Ascending aorta (tissue), 2 donors: ENCODE measurements around the gene ARSB. TPM values are rescaled to one million over a fixed set of nuclear protein-coding genes. Genes with fewer than 3 reads are reported as not detected.
"Not testable (repeated sequence)": the region's sequence is repeated elsewhere in the genome, so short reads cannot be mapped to it uniquely, and the experiment has no call there.

Experiments used
- DNase-seq, 2 donors: peaks; one replicate each; pipeline ENCODE4 v3.0.0-alpha.2; 2019; ENCODE audit warnings: low spot score in 2 of 2
- H3K27ac ChIP-seq, 2 donors: fragments of 200-600 bp; sonication (generic); one replicate each; pipeline ENCODE4 v1.5.1; 2016 to 2017; ENCODE audit warnings: mild to moderate bottlenecking in 1 of 2
- H3K27me3 ChIP-seq: fragments of 200-600 bp; sonication (generic); one replicate; pipeline ENCODE4 v1.5.1; 2017
- H3K36me3 ChIP-seq, 2 donors: fragments of 200-600 bp; sonication (generic); one replicate each; pipeline ENCODE4 v1.5.1; 2016
- H3K4me1 ChIP-seq, 2 donors: fragments of 200-600 bp; sonication (generic); one replicate each; pipeline ENCODE4 v1.5.1; 2016 to 2017; ENCODE audit warnings: mild to moderate bottlenecking in 1 of 2
- H3K4me3 ChIP-seq, 2 donors: fragments of 200-600 bp; sonication (generic); one replicate each; pipeline ENCODE4 v1.5.1; 2016 to 2017; ENCODE audit warnings: mild to moderate bottlenecking in 1 of 2
- H3K9me3 ChIP-seq, 2 donors: fragments of 200-600 bp; sonication (generic); one replicate each; pipeline ENCODE4 v1.5.1; 2016
- intact Hi-C: fragments of 100-400 bp; cut with DNase I; formaldehyde crosslinking; loops from one replicate; pipeline ENCODE4 v1.15.1; 2023
- total RNA-seq: library from RNA; depleted of rRNA; stranded (reverse); fragments of >200 nt; gene quantifications from one replicate; pipeline ENCODE4 v1.1.0, GENCODE V29; 2016
- TF ChIP-seq, protein P1 (sequence below), 3 experiments: fragments of 200-600 bp in 2 of 3; fragments of 450-650 bp in 1 of 3; sonication (generic) in 2 of 3; IDR thresholded peaks; one replicate each; pipeline ENCODE4 v1.5.1; 2016 to 2019; ENCODE audit warnings: antibody characterized with exemption in 3 of 3, mild to moderate bottlenecking in 1 of 3, moderate library complexity in 1 of 3

The ARSB gene
- total RNA-seq, 1 donor from 2014 or later: 18.6 TPM

DNA sequence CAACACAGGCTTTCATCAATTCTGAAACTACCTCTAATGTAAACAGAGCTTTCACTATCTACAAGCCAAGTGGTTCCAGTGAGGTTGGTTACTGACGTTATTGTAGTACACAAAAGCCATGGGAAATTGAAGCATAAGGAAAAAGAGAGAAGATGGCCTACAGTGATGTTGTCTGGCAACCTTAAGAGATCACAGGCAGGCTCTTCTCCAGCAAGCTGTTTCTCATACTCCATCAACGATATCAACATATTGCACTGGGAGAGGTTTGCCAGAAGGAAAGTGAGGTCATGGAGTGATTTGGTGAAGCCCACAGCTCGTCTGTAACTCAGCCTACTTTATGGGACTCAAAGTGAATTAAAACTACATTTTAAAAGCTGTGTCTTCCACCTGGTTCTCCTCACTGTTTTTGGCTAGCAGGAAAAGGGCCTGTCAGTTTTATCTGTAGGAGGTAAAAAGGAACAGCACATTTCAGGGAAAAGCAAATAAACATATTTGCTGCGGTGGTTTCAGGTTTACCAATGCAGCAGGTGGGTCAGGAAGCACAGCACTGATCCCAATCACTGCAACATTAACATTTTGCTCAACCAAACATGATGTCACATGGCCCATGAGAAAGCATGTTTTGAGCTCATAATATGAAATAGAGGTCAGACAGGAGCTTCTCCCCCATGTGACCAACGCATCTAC lies 72.9 kb downstream of the ARSB start:
- H3K4me3 ChIP-seq: no peak overlapping the region
- no peaks in the 10 kb centered on the region for H3K36me3 ChIP-seq
- peaks cover 0 to 12% of the 10 kb centered on the region in 2 donors for H3K4me1 ChIP-seq
- no peaks in the 10 kb centered on the region for H3K9me3 ChIP-seq
- intact Hi-C loops: no loop called here
- no peak overlapping the region for H3K27ac ChIP-seq
- TF ChIP-seq, protein P1, sequence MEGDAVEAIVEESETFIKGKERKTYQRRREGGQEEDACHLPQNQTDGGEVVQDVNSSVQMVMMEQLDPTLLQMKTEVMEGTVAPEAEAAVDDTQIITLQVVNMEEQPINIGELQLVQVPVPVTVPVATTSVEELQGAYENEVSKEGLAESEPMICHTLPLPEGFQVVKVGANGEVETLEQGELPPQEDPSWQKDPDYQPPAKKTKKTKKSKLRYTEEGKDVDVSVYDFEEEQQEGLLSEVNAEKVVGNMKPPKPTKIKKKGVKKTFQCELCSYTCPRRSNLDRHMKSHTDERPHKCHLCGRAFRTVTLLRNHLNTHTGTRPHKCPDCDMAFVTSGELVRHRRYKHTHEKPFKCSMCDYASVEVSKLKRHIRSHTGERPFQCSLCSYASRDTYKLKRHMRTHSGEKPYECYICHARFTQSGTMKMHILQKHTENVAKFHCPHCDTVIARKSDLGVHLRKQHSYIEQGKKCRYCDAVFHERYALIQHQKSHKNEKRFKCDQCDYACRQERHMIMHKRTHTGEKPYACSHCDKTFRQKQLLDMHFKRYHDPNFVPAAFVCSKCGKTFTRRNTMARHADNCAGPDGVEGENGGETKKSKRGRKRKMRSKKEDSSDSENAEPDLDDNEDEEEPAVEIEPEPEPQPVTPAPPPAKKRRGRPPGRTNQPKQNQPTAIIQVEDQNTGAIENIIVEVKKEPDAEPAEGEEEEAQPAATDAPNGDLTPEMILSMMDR (IDR thresholded peaks at IDR 0.05): no peak
- DNase-seq: no peak
- H3K27me3 ChIP-seq: no peaks in the 10 kb centered on the region

DNA sequence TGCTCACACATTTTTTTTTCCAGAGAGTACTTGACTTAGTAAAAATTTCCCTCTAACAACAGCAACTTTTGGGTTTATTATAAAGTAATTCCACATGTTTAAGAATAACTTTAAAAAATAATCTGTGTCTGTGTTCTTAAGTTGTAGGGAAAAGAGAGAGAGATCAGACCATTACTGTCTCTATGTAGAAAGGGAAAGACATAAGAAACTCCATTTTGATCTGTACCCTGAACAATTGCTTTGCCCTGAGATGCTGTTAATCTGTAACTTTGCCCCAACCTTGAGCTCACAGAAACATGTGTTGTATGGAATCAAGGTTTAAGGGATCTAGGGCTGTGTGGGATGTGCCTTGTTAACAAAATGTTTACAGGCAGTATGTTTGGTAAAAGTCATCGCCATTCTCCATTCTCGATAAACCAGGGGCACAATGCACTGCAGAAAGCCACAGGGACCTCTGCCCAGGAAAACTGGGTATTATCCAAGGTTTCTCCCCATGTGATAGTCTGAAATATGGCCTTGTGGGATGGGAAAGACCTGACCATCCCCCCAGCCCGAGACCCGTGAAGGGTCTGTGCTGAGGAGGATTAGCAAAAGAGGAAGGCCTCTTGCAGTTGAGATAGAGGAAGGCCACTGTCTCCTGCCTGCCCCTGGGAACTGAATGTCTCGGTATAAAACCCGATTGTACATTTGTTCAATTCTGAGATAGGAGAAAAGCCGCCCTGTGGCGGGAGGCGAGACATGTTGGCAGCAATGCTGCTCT lies 75.7 kb downstream of the ARSB start:
- peaks cover 4 to 15% of the 10 kb centered on the region in 2 donors for H3K4me1 ChIP-seq
- not testable (repeated sequence) for H3K9me3 ChIP-seq, DNase-seq, H3K4me3 ChIP-seq, H3K36me3 ChIP-seq, H3K27me3 ChIP-seq
- intact Hi-C loops: loop anchor here (5.0 kb wide), 1 partner anchor 362 kb away; no protein-coding TSS in a partner anchor
- H3K27ac ChIP-seq: peak overlapping the region; percentile 67 to 87

DNA sequence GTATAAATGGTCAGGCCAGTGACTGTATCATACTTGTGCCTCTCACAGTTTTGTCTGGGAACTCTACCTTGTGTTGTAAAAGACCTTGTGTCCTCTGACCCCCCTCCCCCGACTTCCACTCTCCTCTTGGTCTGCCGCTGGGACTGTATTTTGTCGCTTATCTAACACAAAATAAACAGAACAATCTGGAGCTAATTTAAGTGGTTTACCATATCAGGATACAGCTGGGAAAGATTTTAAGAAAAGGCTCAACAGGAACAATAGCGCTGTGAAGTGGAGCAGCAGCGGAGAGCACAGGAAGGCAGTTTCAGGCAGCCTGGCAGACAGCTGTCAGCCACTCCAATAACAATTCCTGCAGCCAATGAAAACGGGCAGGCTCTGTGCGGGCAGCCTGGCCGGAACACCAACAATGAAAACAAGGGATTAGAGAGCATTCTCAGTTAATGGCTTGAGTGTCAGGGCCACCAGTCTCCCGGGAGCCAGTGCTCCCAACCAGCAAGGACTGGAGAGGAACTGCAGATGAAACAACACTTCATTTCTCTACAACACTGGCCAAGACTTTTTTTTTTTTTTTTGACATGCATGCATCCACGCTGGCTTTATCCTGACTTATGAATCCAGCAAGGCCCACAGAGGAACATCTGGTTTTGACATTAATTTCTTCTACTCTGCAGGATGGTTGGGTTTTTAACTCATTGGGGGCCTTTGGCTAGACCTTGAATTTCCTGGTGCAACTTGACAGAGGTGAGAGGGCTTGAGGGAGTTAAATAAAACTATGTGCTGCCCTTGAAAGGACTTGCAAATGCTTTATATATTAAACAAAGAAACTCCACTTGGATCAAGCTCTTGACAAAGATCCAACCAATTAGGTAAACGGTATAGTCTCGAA lies 76.7 kb downstream of the ARSB start:
- no peaks in the 10 kb centered on the region for H3K27me3 ChIP-seq
- H3K36me3 ChIP-seq: no peaks in the 10 kb centered on the region
- peaks cover 4 to 15% of the 10 kb centered on the region in 2 donors for H3K4me1 ChIP-seq
- H3K4me3 ChIP-seq: peak overlapping the region; percentile 25 to 32
- H3K27ac ChIP-seq: peak overlapping the region; percentile 67 to 87
- TF ChIP-seq, protein P1 (IDR thresholded peaks at IDR 0.05): no peak
- no peaks in the 10 kb centered on the region for H3K9me3 ChIP-seq
- DNase-seq: peak in 1 of 2 donors; percentile 67
- intact Hi-C loops: loop anchor here (5.0 kb wide), 1 partner anchor 361 kb away; no protein-coding TSS in a partner anchor

DNA sequence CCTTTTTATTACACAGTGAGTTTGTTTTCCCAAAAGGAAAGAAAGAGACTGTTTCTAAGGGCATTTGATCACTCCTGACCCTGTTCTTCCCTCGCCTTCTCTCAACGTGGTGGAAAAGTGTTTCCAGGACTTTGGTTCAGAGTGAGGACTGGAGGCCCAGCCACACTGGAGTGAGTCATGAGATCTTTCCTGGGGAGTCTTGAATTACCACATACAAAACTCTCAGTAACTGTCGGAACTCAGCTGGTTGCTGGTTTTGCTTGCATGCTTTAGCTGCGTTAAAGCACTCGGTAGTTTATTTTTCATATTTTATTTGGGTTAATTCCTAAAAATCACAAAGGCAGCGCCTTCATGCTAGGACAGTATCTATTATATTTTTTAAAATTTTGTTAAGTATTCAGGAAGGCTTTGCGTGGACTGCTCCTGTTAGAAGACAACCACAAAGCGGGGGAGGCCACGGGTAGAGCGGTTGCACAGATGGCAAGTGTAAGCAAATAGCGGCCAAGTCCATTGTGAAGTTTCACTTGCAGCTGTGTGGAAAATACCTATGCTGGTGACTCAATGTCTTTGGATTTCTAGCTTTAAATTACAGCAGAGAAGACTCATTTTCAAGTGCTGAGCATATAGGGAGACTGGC lies 77.7 kb downstream of the ARSB start:
- peak; percentile 16 to 73 for DNase-seq
- H3K36me3 ChIP-seq: no peaks in the 10 kb centered on the region
- peak overlapping the region; percentile 67 to 87 for H3K27ac ChIP-seq
- peaks cover 4 to 15% of the 10 kb centered on the region in 2 donors for H3K4me1 ChIP-seq
- H3K9me3 ChIP-seq: no peaks in the 10 kb centered on the region
- intact Hi-C loops: loop anchor here (5.0 kb wide), 1 partner anchor 360 kb away; no protein-coding TSS in a partner anchor
- no peaks in the 10 kb centered on the region for H3K27me3 ChIP-seq
- H3K4me3 ChIP-seq: peak overlapping the region; percentile 25 to 32
- TF ChIP-seq, protein P1 (IDR thresholded peaks at IDR 0.05): no peak

DNA sequence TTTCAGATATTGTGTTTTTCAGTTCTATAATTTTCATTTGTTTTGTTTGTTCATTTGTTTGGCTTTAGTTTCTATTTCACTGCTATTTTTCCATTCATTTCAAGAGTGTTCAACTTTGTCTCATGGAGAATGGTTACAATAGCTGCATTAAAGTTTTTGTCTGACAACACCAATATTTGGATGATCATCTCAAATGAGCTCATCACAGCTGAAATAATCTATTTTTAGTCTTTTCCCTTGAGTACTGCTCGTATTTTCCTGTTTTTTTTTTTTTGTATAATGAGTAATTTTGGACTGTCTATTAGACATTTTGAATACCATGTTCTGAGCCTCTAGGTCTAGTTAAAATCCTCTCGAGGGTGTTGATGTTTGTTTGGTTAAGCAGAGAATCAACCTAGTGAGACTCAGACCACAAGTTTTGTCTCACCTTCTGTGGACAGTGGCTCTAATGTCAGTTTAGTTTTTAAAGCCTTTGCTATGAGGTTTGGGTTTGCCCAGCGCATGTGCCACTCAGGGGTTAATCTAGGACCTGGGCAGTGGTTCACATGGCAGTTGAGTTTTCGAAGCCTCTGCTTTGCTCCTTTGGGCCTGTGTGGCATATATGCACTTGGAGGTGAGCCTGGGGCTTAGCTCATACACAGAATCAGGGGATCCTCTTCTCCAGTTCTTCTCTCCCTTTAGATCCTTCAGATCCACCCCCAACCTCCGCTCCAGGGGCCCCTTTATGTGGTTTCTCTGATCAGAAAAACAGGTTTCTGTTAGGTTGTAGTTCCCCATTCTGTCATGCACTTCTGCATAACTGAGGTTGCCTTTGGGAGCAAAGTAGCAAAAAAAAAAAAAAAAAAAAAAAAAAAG lies 79.8 kb downstream of the ARSB start:
- no peaks in the 10 kb centered on the region for H3K27me3 ChIP-seq
- peak overlapping the region in 1 of 2 donors; percentile 44 for H3K27ac ChIP-seq
- H3K4me1 ChIP-seq: peaks cover 4 to 15% of the 10 kb centered on the region in 2 donors
- H3K36me3 ChIP-seq: no peaks in the 10 kb centered on the region
- TF ChIP-seq, protein P1 (IDR thresholded peaks at IDR 0.05): no peak
- no peak for DNase-seq
- intact Hi-C loops: loop anchor here (5.0 kb wide), 1 partner anchor 358 kb away; no protein-coding TSS in a partner anchor
- H3K9me3 ChIP-seq: no peaks in the 10 kb centered on the region
- H3K4me3 ChIP-seq: no peak overlapping the region
